Measurements from ENCODE around the gene JAK1. TPM values are rescaled to one million over a fixed set of nuclear protein-coding genes. Genes with fewer than 3 reads are reported as not detected.

JAK1 gene
- total and polyA plus RNA-seq, 9 of the 15 experiments (the other 6 are each of a cell fraction or from before 2014, with no cell fraction given) = 9.7 to 44.1 (median 42.5) TPM

DNA sequence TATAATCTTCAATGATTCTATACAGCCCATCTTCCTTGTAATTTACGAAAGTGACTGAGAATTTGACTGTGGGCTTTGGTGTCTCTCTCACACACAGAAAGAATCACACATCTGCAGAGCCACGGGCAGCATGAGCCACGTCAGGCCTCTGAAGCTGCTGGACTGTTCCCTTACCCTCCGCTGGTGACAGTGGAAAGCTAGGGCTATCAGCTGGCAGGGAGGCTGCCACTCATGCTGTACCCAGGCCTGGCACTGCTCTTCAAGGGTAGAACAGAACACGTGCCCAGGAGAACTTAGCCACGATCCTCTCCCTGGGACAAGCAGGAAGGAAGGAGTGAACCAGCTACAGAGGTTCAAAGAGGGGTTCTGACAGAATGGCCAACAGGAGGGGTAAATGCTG lies 90.7 kb downstream of the JAK1 start (continued):
- TF ChIP-seq, protein P1, sequence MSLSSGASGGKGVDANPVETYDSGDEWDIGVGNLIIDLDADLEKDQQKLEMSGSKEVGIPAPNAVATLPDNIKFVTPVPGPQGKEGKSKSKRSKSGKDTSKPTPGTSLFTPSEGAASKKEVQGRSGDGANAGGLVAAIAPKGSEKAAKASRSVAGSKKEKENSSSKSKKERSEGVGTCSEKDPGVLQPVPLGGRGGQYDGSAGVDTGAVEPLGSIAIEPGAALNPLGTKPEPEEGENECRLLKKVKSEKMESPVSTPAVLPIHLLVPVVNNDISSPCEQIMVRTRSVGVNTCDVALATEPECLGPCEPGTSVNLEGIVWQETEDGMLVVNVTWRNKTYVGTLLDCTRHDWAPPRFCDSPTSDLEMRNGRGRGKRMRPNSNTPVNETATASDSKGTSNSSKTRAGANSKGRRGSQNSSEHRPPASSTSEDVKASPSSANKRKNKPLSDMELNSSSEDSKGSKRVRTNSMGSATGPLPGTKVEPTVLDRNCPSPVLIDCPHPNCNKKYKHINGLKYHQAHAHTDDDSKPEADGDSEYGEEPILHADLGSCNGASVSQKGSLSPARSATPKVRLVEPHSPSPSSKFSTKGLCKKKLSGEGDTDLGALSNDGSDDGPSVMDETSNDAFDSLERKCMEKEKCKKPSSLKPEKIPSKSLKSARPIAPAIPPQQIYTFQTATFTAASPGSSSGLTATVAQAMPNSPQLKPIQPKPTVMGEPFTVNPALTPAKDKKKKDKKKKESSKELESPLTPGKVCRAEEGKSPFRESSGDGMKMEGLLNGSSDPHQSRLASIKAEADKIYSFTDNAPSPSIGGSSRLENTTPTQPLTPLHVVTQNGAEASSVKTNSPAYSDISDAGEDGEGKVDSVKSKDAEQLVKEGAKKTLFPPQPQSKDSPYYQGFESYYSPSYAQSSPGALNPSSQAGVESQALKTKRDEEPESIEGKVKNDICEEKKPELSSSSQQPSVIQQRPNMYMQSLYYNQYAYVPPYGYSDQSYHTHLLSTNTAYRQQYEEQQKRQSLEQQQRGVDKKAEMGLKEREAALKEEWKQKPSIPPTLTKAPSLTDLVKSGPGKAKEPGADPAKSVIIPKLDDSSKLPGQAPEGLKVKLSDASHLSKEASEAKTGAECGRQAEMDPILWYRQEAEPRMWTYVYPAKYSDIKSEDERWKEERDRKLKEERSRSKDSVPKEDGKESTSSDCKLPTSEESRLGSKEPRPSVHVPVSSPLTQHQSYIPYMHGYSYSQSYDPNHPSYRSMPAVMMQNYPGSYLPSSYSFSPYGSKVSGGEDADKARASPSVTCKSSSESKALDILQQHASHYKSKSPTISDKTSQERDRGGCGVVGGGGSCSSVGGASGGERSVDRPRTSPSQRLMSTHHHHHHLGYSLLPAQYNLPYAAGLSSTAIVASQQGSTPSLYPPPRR (CRISPR knock-in tag; IDR thresholded peaks at IDR 0.05; ENCODE audit: borderline replicate concordance) = no peak
- TF ChIP-seq NR4A1 (CRISPR knock-in tag; IDR thresholded peaks at IDR 0.05) (no peak), NR4A1 (tag; IDR thresholded peaks at IDR 0.05) (no peak), ZNF140 (CRISPR knock-in tag; IDR thresholded peaks at IDR 0.05) (no peak)

DNA sequence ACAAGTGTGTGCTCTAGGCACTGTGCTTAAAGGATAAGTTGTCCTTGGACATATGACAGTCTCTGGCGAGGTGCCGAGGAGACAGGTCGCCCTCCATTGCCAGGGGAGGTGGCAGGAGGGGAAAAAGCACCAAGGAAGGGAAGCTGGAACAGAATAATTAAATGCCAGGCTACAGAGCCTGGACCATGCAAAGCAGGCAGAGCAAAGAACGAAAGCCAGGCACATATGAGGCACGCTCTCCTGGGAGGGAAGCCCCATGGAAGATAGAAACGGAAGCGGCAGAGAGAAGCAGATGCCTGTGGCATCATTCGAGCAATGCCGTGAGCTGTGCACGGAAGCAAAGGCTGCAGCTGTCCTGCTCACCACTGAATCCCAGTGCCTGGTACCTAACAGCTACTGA lies 91.2 kb downstream of the JAK1 start:
- Histone ChIP-seq H3K4me1 (replicated peaks in 1 of 2; ENCODE audit: control insufficient read depth in 2 of 2, insufficient read depth in 2 of 2, low read length in 2 of 2) (no peaks in the 10 kb centered on the region), H3K9ac (ENCODE audit: insufficient read depth in 1 of 2, low read depth in 2 of 2, low read length in 2 of 2) (0 out of 4 replicates have a peak overlapping the region, but pooled peaks of 1 of the 2 experiments have one; percentile 32), H3K9me3 (replicated peaks; ENCODE audit: control insufficient read depth, insufficient read depth, low read depth, low read length) (no peaks in the 10 kb centered on the region), H3K4me3 (no peak overlapping the region), H3K36me3 (ENCODE audit: control insufficient read depth, insufficient read depth, low read length) (peaks cover 61% of the 10 kb centered on the region; the same call in 2 of the 3 replicates), H3K79me2 (ENCODE audit: control insufficient read depth, insufficient read depth, low read length) (no peaks in the 10 kb centered on the region), H3K9me1 (ENCODE audit: control insufficient read depth, insufficient read depth, low read length) (no peaks in the 10 kb centered on the region), H3K27ac (ENCODE audit: extremely low read depth, low read depth, low read length) (no peak overlapping the region), H3K4me2 (ENCODE audit: insufficient read depth, low read length) (no peak overlapping the region), H2AFZ (ENCODE audit: low read depth, low read length) (no peak overlapping the region), H4K20me1 (replicated peaks; ENCODE audit: control insufficient read depth, insufficient read depth, low read length) (no peaks in the 10 kb centered on the region), H3K27me3 (ENCODE audit: control insufficient read depth in 2 of 2, insufficient read depth in 2 of 2, low read length in 2 of 2) (no peaks in the 10 kb centered on the region)
- ChIA-PET POLR2A (interaction anchor here (0.5 kb wide), 1 partner anchor 19 kb away, joined by 3 read pairs; no protein-coding TSS in a partner anchor), CTCF (ENCODE audit: low intra/inter-chr PET ratio) (no interaction called here)
- ATAC-seq (no peak), DNase-seq (ENCODE audit: extremely low read depth in 1 of 4, low spot score in 3 of 4) (no peak), FAIRE-seq (no peak)
- no TSS peak for BruUV-seq (replicated peaks)
- in situ Hi-C loops (cut with MboI) = no loop called here
- 88% methylated on average over 10 of the region's 10 CpGs for WGBS (ENCODE audit: insufficient coverage, low coverage, missing lambda C conversion rate)
- intact Hi-C loops (cut with micrococcal nuclease) = no loop called here
- no peak for TF ChIP-seq ZNF354B (CRISPR knock-in tag; IDR thresholded peaks at IDR 0.05)
- TF ChIP-seq TARDBP (IDR thresholded peaks at IDR 0.05) = no peak
- TF ChIP-seq ZNF324 (CRISPR knock-in tag; IDR thresholded peaks at IDR 0.05) = no peak
- TF ChIP-seq SMC3 (conservative IDR thresholded peaks at IDR 0.05; ENCODE audit: insufficient read depth, low read depth, low read length) = no peak
- TF ChIP-seq, protein P2, sequence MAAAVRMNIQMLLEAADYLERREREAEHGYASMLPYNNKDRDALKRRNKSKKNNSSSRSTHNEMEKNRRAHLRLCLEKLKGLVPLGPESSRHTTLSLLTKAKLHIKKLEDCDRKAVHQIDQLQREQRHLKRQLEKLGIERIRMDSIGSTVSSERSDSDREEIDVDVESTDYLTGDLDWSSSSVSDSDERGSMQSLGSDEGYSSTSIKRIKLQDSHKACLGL (CRISPR knock-in tag; IDR thresholded peaks at IDR 0.05; ENCODE audit: borderline replicate concordance, poor library complexity, severe bottlenecking) = no peak
- TF ChIP-seq, protein P3, sequence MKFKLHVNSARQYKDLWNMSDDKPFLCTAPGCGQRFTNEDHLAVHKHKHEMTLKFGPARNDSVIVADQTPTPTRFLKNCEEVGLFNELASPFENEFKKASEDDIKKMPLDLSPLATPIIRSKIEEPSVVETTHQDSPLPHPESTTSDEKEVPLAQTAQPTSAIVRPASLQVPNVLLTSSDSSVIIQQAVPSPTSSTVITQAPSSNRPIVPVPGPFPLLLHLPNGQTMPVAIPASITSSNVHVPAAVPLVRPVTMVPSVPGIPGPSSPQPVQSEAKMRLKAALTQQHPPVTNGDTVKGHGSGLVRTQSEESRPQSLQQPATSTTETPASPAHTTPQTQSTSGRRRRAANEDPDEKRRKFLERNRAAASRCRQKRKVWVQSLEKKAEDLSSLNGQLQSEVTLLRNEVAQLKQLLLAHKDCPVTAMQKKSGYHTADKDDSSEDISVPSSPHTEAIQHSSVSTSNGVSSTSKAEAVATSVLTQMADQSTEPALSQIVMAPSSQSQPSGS (CRISPR knock-in tag; IDR thresholded peaks at IDR 0.05) = no peak
- TF ChIP-seq, protein P4, sequence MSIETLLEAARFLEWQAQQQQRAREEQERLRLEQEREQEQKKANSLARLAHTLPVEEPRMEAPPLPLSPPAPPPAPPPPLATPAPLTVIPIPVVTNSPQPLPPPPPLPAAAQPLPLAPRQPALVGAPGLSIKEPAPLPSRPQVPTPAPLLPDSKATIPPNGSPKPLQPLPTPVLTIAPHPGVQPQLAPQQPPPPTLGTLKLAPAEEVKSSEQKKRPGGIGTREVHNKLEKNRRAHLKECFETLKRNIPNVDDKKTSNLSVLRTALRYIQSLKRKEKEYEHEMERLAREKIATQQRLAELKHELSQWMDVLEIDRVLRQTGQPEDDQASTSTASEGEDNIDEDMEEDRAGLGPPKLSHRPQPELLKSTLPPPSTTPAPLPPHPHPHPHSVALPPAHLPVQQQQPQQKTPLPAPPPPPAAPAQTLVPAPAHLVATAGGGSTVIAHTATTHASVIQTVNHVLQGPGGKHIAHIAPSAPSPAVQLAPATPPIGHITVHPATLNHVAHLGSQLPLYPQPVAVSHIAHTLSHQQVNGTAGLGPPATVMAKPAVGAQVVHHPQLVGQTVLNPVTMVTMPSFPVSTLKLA (conservative IDR thresholded peaks at IDR 0.05) = no peak

All from K562 (cell line).